Chondrocyte (in vitro differentiated cells): ENCODE results near the gene INPP4B. TPM values are rescaled to one million over a fixed set of nuclear protein-coding genes. Genes with fewer than 3 reads are reported as not detected.

Source experiments
- DNase-seq: peaks from one replicate; pipeline ENCODE4 v3.0.0; 2021; ENCODE audit warnings: mixed read lengths, low spot score
- H3K27ac Mint-ChIP-seq: one replicate; pipeline ENCODE4 v1.8.0; 2021; ENCODE audit warnings: mild to moderate bottlenecking, moderate library complexity, mixed read lengths; ENCODE audit not compliant: unreplicated experiment
- H3K27me3 Mint-ChIP-seq: 2 replicates; pipeline ENCODE4 v1.8.0; 2021; ENCODE audit warnings: low read depth, mixed read lengths
- H3K36me3 Mint-ChIP-seq: 2 replicates; pipeline ENCODE4 v1.8.0; 2021; ENCODE audit warnings: low read depth, mixed read lengths
- H3K4me1 Mint-ChIP-seq: 2 replicates; pipeline ENCODE4 v1.8.0; 2021; ENCODE audit warnings: low read depth, mild to moderate bottlenecking, mixed read lengths
- H3K4me3 Mint-ChIP-seq: one replicate; pipeline ENCODE4 v1.8.0; 2021; ENCODE audit warnings: mild to moderate bottlenecking, moderate library complexity, mixed read lengths; ENCODE audit not compliant: unreplicated experiment
- H3K9me3 Mint-ChIP-seq: 2 replicates; pipeline ENCODE4 v1.8.0; 2021; ENCODE audit warnings: low read depth, mixed read lengths
- CTCF ChIP-seq: fragments of 200-600 bp; sonication (generic); IDR thresholded peaks from 2 replicates; pipeline ENCODE4 v1.5.0; 2021; ENCODE audit warnings: antibody characterized with exemption, mild to moderate bottlenecking, moderate library complexity
- total RNA-seq: library from RNA; stranded (reverse); gene quantifications from 3 replicates; pipeline ENCODE4 v1.2.1, GENCODE V29; 2021

Gene INPP4B
- total RNA-seq, 1 donor from 2014 or later, result 30.0 TPM

DNA sequence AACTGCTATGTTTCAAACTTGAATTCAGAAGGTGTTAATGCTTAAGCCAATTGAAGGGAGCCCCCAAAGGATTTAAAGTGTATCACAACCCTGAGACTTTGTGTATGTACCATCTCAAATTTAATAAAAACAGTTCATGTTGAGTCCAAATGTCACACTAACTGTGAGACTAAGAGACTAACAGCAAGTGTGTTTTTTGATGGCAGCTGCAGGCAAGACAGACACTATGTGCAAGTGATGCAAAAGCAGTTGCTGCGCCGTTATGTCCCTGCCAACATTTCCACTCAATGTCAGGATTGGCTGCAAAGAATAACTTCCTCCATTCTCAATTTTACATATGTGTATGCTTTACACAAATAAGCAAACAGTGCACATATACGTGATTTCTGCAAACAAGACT lies 615.1 kb downstream of the INPP4B start:
- H3K27ac Mint-ChIP-seq, result no peak overlapping the region
- no peak for DNase-seq
- H3K27me3 Mint-ChIP-seq, result no peaks in the 10 kb centered on the region
- no peaks in the 10 kb centered on the region for H3K9me3 Mint-ChIP-seq
- no peak for TF ChIP-seq CTCF
- no peak overlapping the region for H3K4me3 Mint-ChIP-seq
- H3K4me1 Mint-ChIP-seq, result no peaks in the 10 kb centered on the region
- peaks cover 10% of the 10 kb centered on the region for H3K36me3 Mint-ChIP-seq

GRCh38 chr4:142226014-142226413 lies 620.1 kb downstream of the INPP4B start:
- H3K27ac Mint-ChIP-seq, result no peak overlapping the region
- H3K9me3 Mint-ChIP-seq, result no peaks in the 10 kb centered on the region
- no peaks in the 10 kb centered on the region for H3K27me3 Mint-ChIP-seq
- no peak for DNase-seq
- H3K4me1 Mint-ChIP-seq, result no peaks in the 10 kb centered on the region
- TF ChIP-seq CTCF, result no peak
- no peak overlapping the region for H3K4me3 Mint-ChIP-seq
- peaks cover 7% of the 10 kb centered on the region for H3K36me3 Mint-ChIP-seq

DNA sequence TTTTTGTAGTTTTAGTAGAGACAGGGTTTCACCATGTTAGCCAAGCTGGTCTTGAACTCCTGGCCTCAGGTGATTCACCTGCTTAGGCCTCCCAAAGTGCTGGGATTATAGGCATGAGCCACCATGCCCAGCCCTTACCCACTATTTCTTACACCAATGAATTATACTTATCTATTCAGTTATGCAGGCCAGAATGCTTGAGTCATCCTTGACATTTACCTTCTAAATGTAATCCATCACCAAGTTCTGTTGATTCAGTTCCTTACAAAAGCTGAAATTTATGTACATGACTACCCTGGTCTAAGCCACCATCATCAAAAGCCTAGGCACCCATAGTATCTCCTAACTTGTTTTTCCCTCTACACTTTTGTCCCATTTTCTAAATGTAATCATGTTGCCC lies 624.0 kb downstream of the INPP4B start:
- Mint-ChIP-seq H3K4me1 (peaks cover 4% of the 10 kb centered on the region), H3K27ac (no peak overlapping the region), H3K9me3 (no peaks in the 10 kb centered on the region), H3K4me3 (no peak overlapping the region), H3K36me3 (peaks cover 7% of the 10 kb centered on the region), H3K27me3 (no peaks in the 10 kb centered on the region)
- no peak for TF ChIP-seq CTCF
- DNase-seq, result no peak

DNA sequence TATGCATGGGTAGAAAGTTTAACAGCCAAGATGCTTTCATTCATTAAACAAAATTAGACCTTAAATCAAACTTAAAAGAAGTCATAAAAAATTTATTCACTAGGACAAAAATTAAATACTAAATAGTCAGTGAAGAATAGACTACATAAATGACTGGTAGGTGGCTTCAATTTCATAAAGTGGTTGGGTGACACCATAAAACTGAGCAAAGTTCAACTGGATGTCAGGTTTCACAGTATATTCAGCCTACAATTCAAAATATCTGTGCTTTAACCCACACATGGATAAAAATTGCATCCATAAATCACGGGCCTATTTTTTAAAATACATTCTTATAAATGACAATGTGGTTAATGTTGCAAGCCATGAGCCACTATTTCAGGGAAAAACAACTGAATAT lies 627.4 kb downstream of the INPP4B start:
- Mint-ChIP-seq H3K27ac (no peak overlapping the region), H3K27me3 (no peaks in the 10 kb centered on the region), H3K36me3 (peaks cover 2% of the 10 kb centered on the region), H3K9me3 (peaks cover 2% of the 10 kb centered on the region), H3K4me1 (peaks cover 13% of the 10 kb centered on the region), H3K4me3 (no peak overlapping the region)
- no peak for TF ChIP-seq CTCF
- no peak for DNase-seq

- Mint-ChIP-seq H3K27ac (no peak overlapping the region), H3K27me3 (no peaks in the 10 kb centered on the region), H3K9me3 (peaks cover 2% of the 10 kb centered on the region), H3K36me3 (peaks cover 9% of the 10 kb centered on the region), H3K4me3 (no peak overlapping the region), H3K4me1 (peaks cover 6% of the 10 kb centered on the region)
- peak; percentile 28 for TF ChIP-seq CTCF
- no peak for DNase-seq
Observed at GRCh38 chr4:142211444-142211843, 634.7 kb downstream of the INPP4B start.
